ENCODE results near the gene RIPPLY1. TPM values are rescaled to one million over a fixed set of nuclear protein-coding genes. Genes with fewer than 3 reads are reported as not detected.

RIPPLY1 gene
- polyA plus RNA-seq, 1 experiment, result 0.06 TPM

GRCh38 chrX:106936246-106936645 lies 33.1 kb upstream of the RIPPLY1 start:
- no peak for DNase-seq (ENCODE audit: low read depth)
- H3K4me3 ChIP-seq (ENCODE audit: low read depth, low read length), result no peak overlapping the region
- POLR2A ChIA-PET, result no interaction called here
- no peaks in the 10 kb centered on the region for H3K36me3 ChIP-seq (ENCODE audit: control insufficient read depth, insufficient read depth, low read length)
- no peaks in the 10 kb centered on the region for H3K27me3 ChIP-seq (ENCODE audit: control insufficient read depth, insufficient read depth, low read length)
- no peak for TF ChIP-seq CTCF (IDR thresholded peaks at IDR 0.05; ENCODE audit: insufficient read depth, low read depth, low read length)
- CTCF ChIA-PET, result interaction anchor here (1.1 kb wide), 1 partner anchor 37 kb away, joined by 4 read pairs; no protein-coding TSS in a partner anchor

GRCh38 chrX:106935175-106935574 lies 32.0 kb upstream of the RIPPLY1 start:
- TF ChIP-seq CTCF (IDR thresholded peaks at IDR 0.05; ENCODE audit: insufficient read depth, low read depth, low read length), result no peak

GRCh38 chrX:106933538-106933961 lies 30.4 kb upstream of the RIPPLY1 start:
- no peak for DNase-seq (ENCODE audit: low read depth)
- no peaks in the 10 kb centered on the region for H3K27me3 ChIP-seq (ENCODE audit: control insufficient read depth, insufficient read depth, low read length)
- CTCF ChIA-PET, result interaction anchor here (1.0 to 2.4 kb wide), 4 partner anchors 16 to 39 kb away, joined by 4 to 8 read pairs (median 6); no protein-coding TSS in a partner anchor
- H3K4me3 ChIP-seq (ENCODE audit: low read depth, low read length), result no peak overlapping the region
- no peak for TF ChIP-seq CTCF (IDR thresholded peaks at IDR 0.05; ENCODE audit: insufficient read depth, low read depth, low read length)
- POLR2A ChIA-PET, result no interaction called here
- no peaks in the 10 kb centered on the region for H3K36me3 ChIP-seq (ENCODE audit: control insufficient read depth, insufficient read depth, low read length)

More at GRCh38 chrX:106935175-106935574, 32.0 kb upstream of the RIPPLY1 start:
- no peak overlapping the region for H3K4me3 ChIP-seq (ENCODE audit: low read depth, low read length)
- DNase-seq (ENCODE audit: low read depth), result no peak
- CTCF ChIA-PET, result no interaction called here
- H3K27me3 ChIP-seq (ENCODE audit: control insufficient read depth, insufficient read depth, low read length), result no peaks in the 10 kb centered on the region
- POLR2A ChIA-PET, result no interaction called here
- no peaks in the 10 kb centered on the region for H3K36me3 ChIP-seq (ENCODE audit: control insufficient read depth, insufficient read depth, low read length)

- TF ChIP-seq CTCF (IDR thresholded peaks at IDR 0.05; ENCODE audit: insufficient read depth, low read depth, low read length), result no peak
- H3K36me3 ChIP-seq (ENCODE audit: control insufficient read depth, insufficient read depth, low read length), result no peaks in the 10 kb centered on the region
- ChIA-PET POLR2A (no interaction called here), CTCF (interaction anchor here (1.0 to 2.4 kb wide), 4 partner anchors 15 to 39 kb away, joined by 4 to 8 read pairs (median 6); no protein-coding TSS in a partner anchor)
- no peaks in the 10 kb centered on the region for H3K27me3 ChIP-seq (ENCODE audit: control insufficient read depth, insufficient read depth, low read length)
- no peak for DNase-seq (ENCODE audit: low read depth)
- no peak overlapping the region for H3K4me3 ChIP-seq (ENCODE audit: low read depth, low read length)
Observed at GRCh38 chrX:106932960-106933537, 29.9 kb upstream of the RIPPLY1 start.

GRCh38 chrX:106932492-106932923 lies 29.4 kb upstream of the RIPPLY1 start:
- no peak for DNase-seq (ENCODE audit: low read depth)
- ChIA-PET CTCF (interaction anchor here (1.0 to 2.4 kb wide), 4 partner anchors 15 to 38 kb away, joined by 3 to 8 read pairs (median 6); no protein-coding TSS in a partner anchor), POLR2A (no interaction called here)
- TF ChIP-seq CTCF (IDR thresholded peaks at IDR 0.05; ENCODE audit: insufficient read depth, low read depth, low read length), result no peak
- no peak overlapping the region for H3K4me3 ChIP-seq (ENCODE audit: low read depth, low read length)
- no peaks in the 10 kb centered on the region for H3K36me3 ChIP-seq (ENCODE audit: control insufficient read depth, insufficient read depth, low read length)
- H3K27me3 ChIP-seq (ENCODE audit: control insufficient read depth, insufficient read depth, low read length), result no peaks in the 10 kb centered on the region
